AG09309 (cell line): ENCODE measurements around the gene NDUFS6.
"Not testable (repeated sequence)": the region's sequence is repeated elsewhere in the genome, so short reads cannot be mapped to it uniquely, and the experiment has no call there.

Experiments used
- DNase-seq: peaks from one replicate; pipeline ENCODE4 v3.0.0-alpha.2; 2010; ENCODE audit warnings: low read depth
- H3K4me3 ChIP-seq: 2 replicates; pipeline ENCODE4 v1.5.1; 2011; ENCODE audit warnings: mild to moderate bottlenecking, low read depth, low read length, moderate library complexity; ENCODE audit not compliant: control insufficient read depth
- TF ChIP-seq, protein P1 (sequence below): IDR thresholded peaks from 2 replicates; pipeline ENCODE4 v1.5.1; 2011; ENCODE audit warnings: mild to moderate bottlenecking, low read depth, low read length, inconsistent platforms; ENCODE audit not compliant: insufficient read depth, control insufficient read depth; ENCODE audit errors: missing control alignments

NDUFS6 gene

GRCh38 chr5:1797855-1798254 is 3.4 kb upstream of the NDUFS6 start:
- TF ChIP-seq, protein P1, sequence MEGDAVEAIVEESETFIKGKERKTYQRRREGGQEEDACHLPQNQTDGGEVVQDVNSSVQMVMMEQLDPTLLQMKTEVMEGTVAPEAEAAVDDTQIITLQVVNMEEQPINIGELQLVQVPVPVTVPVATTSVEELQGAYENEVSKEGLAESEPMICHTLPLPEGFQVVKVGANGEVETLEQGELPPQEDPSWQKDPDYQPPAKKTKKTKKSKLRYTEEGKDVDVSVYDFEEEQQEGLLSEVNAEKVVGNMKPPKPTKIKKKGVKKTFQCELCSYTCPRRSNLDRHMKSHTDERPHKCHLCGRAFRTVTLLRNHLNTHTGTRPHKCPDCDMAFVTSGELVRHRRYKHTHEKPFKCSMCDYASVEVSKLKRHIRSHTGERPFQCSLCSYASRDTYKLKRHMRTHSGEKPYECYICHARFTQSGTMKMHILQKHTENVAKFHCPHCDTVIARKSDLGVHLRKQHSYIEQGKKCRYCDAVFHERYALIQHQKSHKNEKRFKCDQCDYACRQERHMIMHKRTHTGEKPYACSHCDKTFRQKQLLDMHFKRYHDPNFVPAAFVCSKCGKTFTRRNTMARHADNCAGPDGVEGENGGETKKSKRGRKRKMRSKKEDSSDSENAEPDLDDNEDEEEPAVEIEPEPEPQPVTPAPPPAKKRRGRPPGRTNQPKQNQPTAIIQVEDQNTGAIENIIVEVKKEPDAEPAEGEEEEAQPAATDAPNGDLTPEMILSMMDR, result no peak
- H3K4me3 ChIP-seq, result no peak overlapping the region
- no peak for DNase-seq

GRCh38 chr5:1798589-1798988 is 2.6 kb upstream of the NDUFS6 start:
- peak overlapping the region; percentile 77 for H3K4me3 ChIP-seq
- not testable (repeated sequence) for DNase-seq

DNA sequence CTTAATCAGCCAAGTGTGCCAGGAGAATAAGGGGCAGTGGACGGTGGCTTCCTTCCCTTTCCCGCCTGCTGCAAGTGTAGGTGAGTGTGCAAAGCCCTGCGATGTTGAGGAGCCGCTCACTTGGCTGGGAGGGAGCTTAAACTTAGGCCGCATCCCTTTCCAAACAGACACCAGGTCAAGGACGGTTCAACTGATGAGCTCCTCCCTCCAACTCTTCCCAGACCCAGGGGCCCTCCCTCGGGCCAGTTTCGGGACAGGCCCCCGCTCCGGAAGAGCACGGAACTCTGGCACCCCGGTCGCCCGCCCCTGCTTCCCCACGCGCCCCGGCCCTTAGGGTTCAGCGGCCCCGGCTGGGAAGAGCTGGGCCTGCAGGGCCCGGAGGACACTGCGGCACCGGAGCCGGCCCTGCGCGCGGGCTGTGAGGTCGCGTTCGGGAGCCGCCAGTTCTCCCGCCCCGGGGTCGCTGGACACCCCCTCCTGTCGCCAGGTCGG is 2.1 kb upstream of the NDUFS6 start:
- no peak for DNase-seq
- TF ChIP-seq, protein P1, result no peak
- peak overlapping the region; percentile 77 for H3K4me3 ChIP-seq

DNA sequence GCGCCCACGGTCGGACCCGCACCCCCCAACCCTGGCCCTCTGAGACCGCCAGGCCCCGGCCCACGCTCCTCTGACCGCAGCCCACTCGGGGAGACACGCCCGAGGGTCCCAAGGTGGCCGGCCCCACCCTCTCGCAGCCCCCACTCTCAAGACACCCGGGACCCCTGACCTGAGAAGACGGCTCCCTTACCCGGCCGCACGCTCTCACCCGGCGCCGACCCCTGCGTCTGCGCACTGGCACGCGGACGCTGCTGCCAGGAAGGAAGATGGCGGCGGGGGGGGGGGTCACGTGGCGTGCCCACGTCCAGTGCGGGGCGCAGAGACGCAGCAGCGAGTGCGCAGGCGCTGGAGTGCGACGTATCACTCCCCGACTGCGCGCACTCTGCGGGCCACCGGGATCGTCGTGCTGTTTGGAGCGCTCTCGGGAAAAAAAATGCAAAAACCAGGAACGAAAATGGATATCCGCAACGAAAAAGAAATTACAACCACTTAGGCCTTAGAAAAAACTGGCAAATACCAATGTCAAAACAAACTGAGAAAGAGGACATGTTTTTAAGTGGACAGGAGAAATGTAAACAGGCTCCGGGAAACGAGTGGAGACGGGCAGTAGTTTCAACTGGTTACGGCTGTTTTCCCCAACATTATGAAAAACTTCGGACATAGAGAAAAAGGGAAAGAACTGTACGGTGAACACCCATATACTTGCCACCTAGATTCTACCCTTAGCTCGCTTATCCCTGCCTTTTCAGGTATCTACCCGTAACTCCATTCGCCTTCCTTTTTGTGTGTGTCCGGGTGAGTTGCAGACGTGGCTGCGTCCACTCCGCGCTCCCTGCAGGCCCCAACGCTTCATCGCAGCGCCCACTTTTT is 1.4 kb upstream of the NDUFS6 start, which contains the start of gene MRPL36:
MRPL36 (minus strand) TSS at position 236 of the 870 bp plus-strand sequence. CDS start 902 bp downstream, outside the sequence.
- DNase-seq, result peak; percentile 43
- peak within 1 kb of the TSS; percentile 77 for H3K4me3 ChIP-seq
- TF ChIP-seq, protein P1, result peak; percentile 4

- DNase-seq, result no peak
- TF ChIP-seq, protein P1, result no peak
- peak overlapping the region; percentile 77 for H3K4me3 ChIP-seq
Observed at GRCh38 chr5:1800472-1801221, 560 bp upstream of the NDUFS6 start.

GRCh38 chr5:1801967-1802295 is 724 bp downstream of the NDUFS6 start:
- TF ChIP-seq, protein P1, result no peak
- peak overlapping the region; percentile 77 for H3K4me3 ChIP-seq
- DNase-seq, result no peak

GRCh38 chr5:1803192-1803591 is 2.0 kb downstream of the NDUFS6 start:
- DNase-seq, result no peak
- H3K4me3 ChIP-seq, result no peak overlapping the region
- TF ChIP-seq, protein P1, result no peak
